NCI-H1417 treated with DMSO at 0.1 percent for 48 hours (cell line): ENCODE data around the gene GPHB5.
"Not testable (repeated sequence)": the region's sequence is repeated elsewhere in the genome, so short reads cannot be mapped to it uniquely, and the experiment has no call there.

Experiments
- DNase-seq: peaks from one replicate; lab custom pipeline; 2025; lab: John Stamatoyannopoulos, UW

Gene GPHB5, protein sequence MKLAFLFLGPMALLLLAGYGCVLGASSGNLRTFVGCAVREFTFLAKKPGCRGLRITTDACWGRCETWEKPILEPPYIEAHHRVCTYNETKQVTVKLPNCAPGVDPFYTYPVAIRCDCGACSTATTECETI

DNA sequence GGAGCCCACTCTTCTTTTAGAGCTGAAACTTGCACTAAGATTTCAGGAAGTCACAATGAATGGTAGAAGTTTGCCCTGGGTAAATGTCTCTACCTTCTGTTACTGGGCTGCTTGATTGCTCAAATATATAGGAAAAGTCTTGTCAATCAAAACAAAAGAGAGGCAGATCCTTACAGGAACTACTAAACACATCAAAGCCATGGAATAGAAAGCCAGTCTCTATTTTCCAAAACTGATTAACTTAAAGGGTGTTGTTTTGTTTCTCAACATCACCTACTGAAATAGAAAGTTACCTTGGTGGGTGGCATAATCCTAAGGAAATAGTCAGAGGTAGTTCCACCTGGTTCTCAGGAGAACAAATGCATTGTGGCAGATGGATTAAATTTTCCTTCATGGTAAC, at the start of gene GPHB5:
Gene GPHB5 (minus strand): TSS at position 101 of the 400 bp plus-strand sequence. CDS start 1,086 bp downstream, outside the sequence.
- DNase-seq: no peak

DNA sequence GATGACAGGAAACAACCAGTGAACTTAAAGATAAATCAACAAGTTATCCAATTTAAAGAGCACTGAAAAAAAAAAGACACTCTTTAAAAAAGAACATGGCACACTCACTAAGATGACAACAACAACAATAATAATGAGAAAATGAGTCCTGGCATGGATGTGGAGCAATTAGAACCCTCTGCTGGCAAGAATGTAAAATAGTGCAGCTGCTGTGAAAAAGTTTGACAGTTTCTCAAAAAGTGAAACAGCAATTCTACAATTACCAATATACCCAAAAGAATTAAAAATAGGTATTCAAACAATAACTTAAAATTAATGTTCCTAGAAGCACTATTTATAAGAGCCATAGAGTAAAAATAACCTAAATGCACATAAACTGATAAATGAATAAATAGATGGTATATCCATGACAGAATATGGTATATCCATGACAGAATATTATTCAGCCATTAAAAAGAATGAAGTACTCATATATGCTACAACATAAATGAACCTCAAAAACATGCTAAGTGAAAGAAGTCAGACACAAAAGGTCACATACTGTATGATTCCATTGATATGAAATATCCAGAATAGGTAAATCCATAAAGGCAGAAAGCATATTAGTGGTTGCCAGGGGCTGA, 49.1 kb upstream of the GPHB5 start:
- no peak for DNase-seq

DNA sequence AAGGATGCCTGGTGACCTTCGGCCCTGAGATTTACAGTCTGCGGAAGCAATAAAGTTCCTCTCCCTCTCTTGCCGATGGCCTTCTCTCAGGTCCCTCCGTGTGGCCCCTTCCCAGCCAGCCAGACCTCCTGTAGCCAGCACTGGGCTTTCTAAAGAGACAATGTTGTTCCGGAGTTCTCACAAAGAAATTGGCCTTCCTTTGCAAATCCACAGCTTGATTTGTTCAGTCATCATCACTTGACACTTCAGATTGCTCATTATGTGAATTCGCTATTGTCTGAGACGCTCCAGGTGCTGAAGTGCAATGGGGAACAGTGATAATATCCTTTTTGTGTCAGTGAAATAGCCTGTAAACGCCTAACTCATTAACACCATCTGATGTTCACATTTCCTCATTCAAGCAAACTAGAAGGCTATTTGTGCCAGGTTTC, 43.7 kb upstream of the GPHB5 start:
- DNase-seq: peak; percentile 92

DNA sequence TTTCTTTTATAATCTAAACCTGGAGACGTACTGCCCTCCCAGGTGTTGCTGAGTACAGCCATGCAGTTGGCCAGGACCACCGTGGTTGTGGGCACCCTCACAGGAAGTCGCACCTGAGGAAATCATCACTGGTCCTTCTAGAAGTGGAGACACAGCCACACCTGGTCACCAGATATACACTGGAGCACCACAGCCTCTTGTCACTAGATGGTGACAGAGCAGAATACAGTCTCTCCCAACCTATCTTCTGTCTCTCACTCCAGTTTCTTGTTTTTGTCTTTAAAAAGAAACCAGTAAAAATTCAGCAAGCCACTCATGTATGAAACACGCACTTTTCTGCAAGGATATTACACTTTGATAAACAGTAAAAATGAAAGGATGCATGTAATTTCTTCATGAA, 43.1 kb upstream of the GPHB5 start:
- DNase-seq: peak; percentile 54

DNA sequence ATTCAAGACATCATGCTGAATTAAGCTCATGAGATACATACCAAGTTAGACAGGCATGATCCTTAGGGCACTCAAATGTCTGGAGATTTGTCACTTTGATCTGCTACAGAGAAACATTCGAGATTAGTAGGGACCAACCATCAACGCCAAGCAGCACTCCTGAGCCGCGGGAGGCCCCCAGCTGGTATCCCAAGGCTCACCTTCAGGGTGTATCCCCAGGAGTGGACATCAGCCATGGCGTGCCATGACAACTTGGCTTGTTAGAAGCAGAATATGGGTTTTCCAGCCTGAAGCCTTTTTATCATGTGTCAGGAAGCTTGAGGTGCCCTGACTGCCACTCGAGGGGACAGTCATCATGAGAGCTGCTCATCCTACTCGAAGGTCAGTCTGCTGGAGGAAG, 39.1 kb upstream of the GPHB5 start:
- no peak for DNase-seq

DNA sequence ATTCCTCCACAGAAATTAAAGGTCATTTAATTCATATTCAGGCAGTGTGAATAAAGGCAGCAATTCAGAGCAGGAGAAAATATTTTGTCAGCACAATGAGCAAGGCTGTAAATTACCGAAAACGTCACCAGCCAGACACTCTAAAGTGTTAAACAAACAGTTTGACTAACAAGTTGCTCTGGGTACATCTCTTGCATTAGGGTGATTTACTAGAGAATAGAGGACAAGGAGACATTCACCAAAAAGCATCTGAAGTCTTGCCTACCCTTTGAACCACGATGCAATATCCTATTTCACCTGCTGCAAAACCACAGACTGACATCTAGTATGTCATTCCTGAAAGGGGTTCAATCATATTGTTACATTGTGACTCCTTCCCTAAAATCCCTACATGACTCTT, 27.1 kb upstream of the GPHB5 start:
- peak; percentile 74 for DNase-seq

DNA sequence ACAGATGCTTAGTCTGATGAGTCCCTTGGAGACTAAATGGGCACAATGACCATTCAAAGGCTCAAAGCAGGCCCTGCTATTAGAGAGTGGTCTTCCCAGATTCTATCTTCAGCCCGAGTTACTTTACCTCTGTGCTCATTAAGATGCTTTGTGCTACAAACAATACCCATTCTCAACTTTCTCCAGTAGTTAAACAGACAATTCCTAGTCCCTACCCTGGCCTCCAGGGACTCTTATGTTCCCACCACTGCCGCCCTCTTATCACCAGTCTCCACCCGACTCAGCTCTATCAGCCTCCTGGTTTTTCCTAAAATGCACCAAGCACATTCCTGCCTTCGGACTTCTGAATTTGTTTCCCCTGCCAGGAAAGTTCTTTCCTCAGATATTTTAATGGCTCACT, 25.6 kb upstream of the GPHB5 start:
- DNase-seq: no peak

DNA sequence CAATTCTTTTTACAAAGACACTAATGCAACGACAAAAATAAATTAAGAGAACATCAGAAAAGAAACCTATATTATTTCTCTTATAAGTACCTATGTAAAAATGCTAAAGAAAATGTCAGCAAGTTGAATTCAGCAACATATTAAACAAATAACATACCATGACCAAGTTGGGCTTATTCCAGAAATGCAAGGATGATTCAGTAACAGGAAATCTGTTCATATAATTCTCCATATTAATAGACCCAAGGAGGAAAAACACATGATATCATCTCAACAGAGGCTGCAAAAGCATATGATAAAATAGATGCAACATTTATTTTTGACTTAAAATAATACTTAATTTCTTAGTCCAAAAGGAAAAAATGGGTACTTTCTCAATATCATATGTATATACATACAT, 25.1 kb upstream of the GPHB5 start:
- DNase-seq: no peak

DNA sequence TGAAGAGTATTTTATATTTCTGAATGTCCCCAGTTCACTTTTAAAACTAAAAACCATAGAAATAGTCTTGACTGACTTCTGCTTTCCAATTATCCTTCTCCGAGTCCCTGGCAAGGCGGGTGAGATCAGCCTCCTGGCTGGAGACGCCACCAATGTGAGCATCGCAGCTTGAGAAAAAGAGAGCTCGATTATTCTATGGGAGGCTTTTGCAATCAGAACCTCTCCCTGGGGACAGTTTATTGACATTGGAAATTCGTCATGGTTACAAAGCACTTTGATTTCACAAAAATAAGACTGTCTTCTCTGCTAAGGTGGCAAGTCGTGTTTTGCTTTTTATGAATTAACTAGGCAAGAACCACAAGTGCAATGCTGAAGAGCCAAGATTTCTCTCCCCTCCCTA, 23.6 kb upstream of the GPHB5 start:
- no peak for DNase-seq

DNA sequence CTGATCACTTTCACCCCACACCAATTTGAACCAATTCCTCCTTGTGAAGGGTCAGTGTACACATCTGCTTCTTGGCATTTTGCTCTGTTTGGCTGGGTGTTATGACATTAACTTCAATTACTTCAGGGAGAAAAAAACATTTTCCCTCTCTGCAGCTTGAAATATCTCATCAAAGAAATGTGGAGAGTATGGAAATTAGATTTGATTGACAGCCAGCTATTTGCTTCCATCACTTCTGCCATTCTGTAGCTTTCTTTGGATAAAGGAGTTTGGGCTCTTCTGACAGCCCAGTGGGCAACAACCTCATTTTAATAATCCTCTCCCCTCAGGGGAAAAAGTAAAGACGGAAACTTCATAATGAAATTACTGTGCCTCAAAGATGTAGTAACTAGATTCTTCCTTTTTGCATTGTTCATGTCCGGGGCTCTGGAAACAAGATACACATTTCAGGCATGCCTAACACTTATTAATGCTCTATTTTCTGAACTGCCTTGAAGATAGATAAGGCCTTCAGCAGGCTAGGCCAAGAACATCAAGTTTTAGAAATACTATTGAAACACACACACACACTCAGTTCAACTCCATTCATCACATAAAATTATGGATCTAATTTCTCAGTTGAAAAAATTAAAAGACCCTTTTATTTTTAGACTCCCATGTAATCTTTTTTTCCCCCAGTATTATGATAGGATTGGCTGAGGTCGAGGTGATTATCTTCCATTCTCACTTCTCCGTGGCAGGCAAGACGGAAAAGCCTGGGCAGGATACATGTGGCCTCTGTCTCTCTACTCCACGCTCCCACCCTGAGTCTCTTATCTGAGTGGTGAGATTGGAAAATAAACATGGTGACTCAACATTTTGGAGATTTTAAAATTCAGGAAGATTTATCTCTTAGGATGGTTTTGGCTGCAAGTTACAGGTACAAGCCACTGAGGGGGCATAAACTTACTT, 10.3 kb upstream of the GPHB5 start:
- no peak for DNase-seq

DNA sequence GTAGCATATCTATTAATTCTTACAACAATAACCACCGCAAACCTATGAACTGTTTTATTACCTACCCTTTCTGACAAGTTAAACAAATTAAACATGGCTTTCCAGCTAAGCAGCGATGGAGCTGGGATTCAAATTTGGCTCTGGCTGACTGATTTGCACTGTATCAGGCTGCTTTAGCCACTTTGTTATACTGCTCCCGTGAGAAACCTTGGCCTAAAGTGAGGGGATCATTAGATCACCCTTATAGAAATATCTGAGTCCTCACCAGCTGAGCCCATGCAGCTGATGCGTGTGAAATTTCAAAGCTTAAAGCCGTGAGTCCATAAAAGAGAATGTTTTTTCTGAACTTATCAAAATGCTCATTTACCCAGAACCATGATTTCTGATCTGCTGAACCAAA, 8.1 kb upstream of the GPHB5 start:
- DNase-seq: no peak

DNA sequence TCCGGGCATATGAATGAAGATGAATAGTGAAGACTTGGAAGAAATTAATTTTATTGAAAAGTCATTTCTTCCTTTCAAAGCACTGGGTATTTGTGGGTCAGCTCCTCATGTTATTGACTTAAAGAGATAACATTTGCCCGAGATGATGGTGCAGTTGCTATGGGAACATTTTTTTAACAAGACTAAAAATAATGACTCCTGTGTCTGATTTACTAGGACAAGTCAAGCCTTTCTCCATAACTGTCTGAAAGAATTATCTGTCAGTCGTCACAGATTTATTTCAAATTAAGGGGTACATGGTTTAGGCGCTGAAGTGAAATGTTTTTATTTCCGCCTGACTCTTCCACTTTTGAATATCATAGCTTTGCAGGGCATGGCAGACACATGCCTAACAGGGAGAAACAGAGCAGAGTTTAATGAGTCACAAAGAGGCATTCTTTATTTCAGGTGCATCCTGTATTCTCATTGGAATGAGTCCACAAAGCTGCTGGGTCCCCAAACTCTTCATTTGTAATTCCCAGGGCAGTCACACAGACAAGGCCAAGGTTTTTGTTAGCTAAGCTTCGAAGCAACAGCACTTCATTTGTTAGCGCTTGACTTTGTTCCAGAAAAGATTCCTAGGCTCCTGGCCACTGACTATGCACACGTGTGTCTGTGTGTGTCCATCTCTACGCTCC, 4.3 kb upstream of the GPHB5 start:
- DNase-seq: no peak

DNA sequence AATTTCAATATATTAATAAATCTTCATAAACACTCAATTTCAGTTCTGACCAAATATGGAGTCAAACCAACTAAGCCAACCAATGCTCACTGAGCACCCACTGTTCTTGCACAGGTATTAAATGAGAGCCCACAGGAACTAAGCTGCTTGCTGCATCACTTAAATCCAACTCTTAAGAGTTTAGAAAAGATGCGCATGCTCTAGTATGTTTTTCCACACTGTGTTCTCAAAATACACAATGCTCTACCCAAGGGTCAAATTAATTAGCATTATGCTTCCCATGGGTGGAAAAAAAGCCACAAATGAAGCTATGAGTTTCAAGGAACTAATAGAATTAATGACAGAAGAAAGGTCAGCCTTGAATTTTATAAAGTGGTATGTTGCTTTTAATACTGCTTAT, 3.7 kb upstream of the GPHB5 start:
- DNase-seq: no peak

DNA sequence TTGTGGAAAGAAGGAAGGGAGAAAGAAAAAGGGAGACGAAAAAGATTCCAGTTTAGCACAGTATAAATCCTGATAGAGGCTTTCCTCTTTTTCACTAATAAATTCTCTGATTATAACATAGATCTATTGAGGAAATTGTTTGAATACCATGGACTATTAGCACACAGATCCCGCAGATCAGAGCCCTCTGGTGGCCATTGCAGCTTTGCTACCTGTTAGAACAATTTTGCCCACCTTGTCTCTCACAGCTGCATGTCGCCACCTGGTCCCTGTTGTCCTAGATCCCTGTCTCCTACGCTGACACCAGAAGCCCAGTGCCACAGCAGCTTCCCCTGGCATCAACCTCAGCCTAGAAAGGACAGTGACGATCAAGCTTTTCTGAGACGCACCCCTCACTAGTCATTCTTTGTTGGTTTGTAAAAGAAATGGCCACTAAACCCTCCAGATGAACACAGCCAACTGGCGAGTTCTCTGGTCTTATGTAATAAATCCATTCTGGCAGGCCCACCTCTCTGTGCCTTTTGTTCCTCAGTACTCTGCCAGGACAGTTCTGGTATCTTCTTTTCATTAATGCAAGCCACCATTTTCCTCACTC, 9.9 kb downstream of the GPHB5 start:
- DNase-seq: no peak

DNA sequence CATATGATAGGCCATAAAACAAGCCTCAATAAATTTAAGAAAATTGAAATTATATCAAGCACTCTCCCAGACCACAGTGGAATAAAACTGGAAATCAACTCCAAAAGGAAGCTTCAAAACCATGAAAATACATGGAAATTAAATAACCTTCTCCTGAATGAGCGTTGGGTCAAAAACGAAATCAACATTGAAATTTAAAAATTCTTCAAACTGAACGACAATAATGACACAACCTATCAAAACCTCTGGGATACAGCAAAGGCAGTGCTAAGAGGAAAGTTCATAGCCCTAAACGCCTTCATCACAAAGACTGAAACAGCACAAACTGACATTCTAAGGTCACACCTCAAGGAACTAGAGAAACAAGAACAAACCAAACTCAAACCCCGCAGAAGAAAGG, 14.3 kb downstream of the GPHB5 start:
- not testable (repeated sequence) for DNase-seq

DNA sequence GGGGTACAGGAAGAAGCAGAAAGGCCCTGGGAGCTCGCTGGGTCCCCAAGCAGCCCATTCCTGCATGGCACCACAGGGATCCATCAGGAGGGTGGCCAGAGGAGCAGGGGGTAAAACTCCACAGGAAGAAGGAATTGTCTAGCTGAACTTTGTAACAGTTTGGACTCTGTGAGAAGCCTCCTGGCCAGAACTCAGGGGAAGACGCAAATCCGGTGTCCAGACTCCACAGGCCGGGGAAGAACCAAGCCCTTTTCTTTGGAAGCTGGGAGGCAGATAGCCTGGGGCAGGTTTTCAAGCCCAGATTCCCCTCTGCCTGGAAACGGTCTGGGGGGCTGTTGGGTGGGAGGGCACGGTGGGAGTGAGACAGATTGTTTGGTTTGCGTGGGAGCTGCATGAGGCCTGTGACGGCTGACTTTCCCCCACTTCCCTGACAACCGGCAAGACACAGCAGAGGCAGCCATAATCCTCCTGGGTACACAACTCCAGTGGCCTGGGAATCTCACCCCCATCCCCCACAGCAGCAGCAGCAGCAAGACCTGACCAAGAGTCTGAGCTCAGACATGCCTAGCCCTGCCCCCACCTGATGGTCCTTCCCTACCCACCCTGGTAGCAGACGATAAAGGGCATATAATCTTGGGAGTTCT, 16.7 kb downstream of the GPHB5 start:
- DNase-seq: no peak

DNA sequence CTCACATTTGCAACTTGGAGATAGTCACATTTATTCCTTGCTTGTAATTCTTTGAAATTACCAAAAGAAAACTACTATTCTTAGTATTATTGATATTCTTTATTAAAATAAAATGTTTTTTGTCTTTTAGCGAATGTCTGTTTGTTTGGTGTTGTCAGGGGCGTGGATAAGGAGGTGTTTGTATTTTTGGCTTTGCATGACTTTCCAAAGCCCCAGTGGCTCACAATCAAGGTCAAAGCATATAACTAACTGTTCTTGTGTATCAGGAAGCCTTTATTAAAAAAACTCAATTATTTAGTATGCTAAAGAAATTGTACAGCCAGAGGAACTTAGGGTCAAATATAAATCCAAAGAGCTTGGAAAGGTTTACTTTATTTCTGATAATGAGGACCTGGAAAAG, 17.9 kb downstream of the GPHB5 start:
- DNase-seq: no peak

DNA sequence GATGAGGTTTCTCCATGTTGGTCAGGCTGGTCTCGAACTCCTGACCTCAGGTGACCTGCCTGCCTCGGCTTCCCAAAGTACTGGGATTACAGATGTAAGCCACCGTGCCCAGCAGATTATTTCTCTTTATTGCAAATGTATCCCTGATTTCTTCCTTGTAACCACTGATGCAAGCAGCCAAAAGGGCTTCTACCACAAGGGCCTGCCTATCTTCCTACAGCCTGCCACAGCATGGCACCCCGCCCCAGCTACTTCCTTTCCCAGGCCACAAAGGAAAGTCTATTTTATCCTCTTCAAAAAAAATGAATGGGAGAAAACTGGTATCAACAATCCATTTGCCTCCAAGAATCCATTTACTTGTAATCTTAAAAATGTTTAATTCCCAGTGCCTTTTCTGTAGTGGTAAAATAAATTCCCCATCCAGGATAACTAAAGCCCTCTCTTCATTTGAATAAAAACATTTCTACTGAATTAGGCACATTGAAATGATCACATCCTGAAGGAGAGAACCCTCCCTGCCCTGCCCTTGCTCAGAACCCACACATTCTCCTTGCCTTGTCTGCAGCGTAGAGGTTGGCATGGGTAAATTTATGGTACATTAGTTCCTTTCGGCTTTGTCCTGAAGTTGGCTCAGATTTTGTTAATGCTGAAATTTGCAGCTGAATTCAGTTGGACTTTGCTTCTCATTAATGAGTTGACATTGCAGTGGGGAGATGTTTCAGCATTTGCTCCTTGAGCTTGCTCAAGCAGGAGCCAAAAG, 19.2 kb downstream of the GPHB5 start:
- no peak for DNase-seq

DNA sequence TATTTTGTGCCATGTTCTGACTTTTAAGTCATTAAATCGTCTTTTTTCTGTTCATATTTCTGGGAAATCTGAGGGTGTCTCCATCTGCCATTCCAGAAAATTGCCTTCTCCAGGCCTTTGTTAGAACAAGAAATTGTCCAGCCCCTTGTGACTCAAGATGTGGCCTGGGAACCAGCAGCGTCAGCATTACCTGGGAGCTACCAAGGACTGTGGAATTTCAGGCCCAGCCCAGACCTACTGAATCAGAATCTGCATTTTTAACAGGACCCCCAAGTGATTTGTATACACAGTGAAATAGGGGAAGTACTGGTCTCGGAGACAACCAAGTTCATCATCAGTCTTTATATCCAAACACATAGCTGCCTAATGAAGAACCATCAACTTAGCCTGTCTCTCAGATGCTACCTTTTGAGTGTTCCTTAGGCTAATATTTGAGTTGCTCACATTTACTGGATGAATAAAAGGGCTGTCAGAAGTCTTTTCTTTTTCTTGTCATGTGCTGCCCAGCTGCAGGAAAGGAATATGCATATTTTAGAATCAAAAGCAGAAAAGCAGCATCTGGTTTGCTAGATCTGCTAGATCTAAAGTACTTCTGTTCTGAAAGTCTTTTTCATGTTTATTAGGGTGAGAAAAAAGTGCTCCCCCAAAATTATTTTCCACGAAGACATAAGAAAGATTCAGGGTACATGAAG, 21.2 kb downstream of the GPHB5 start:
- no peak for DNase-seq

DNA sequence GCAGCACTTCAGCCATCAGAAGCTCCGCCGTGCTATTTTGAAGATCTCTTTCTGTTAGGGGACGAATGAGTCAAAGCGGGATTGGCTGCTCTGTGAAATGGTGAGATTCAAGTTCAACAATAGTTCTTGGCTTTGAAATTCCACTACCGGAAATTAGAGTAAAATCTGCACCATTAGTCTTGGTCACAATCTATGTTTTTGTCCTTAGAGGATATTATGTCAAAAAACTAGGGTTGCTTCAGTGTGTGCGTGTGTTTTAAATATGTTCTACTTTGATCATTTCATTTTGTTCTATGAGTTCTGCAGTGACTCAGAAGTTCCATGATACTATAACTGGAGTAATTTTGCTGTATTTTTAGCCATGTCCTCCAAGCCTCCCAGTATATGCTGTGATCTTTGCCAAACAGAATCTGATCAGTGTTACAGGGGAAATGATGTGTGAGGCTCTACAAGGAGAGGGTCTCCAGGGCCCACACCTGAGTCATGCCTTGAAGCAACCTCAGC, 22.6 kb downstream of the GPHB5 start:
- no peak for DNase-seq
